GM12878 (cell line): ENCODE measurements around the gene OR5AR1. TPM values are rescaled to one million over a fixed set of nuclear protein-coding genes. Genes with fewer than 3 reads are reported as not detected.

Source experiments
- ATAC-seq: fragments of 200-7000 bp; cut with Tn5 transposase; 3 replicates; pipeline ENCODE4 v1.9.1; 2020; ENCODE audit warnings: mild to moderate bottlenecking, moderate library complexity
- Bru-seq: library from RNA; stranded (reverse); fragments of 400-500 nt; gene quantifications from one replicate; lab custom pipeline; 2021; lab: Mats Ljungman, UMichigan
- BruChase-seq, 2 experiments: library from RNA; stranded (reverse); fragments of 400-500 nt; gene quantifications; one replicate each; lab custom pipeline; 2021; lab: Mats Ljungman, UMichigan
- BruUV-seq: library from RNA; stranded (reverse); fragments of 400-500 nt; replicated peaks from 2 replicates; lab custom pipeline; 2021; lab: Mats Ljungman, UMichigan
- CTCF ChIA-PET: fragments of 300-600 bp; sonication (Branson Sonifier 250); formaldehyde crosslinking; extraction: SDS; loops from one replicate; lab custom pipeline; 2021; ENCODE audit warnings: inconsistent platforms; lab: Yijun Ruan, JAX
- POLR2A ChIA-PET: fragments of 350-600 bp; formaldehyde crosslinking; extraction: SDS; loops from one replicate; lab custom pipeline; 2021; ENCODE audit warnings: inconsistent platforms; lab: Charles Lee
- RAD21 ChIA-PET: fragments of 300-600 bp; sonication (Branson Sonifier 250); formaldehyde crosslinking; loops from one replicate; lab custom pipeline; 2023; ENCODE audit warnings: antibody characterized with exemption; ENCODE audit not compliant: unreplicated experiment; lab: Charles Lee
- SMC1A ChIA-PET: fragments of 300-600 bp; sonication (Branson Sonifier 250); formaldehyde crosslinking; loops from one replicate; lab custom pipeline; 2023; ENCODE audit not compliant: unreplicated experiment, uncharacterized antibody; lab: Charles Lee
- DNase-seq: peaks from one replicate; pipeline ENCODE4 v3.0.0-alpha.2; 2011; ENCODE audit warnings: low read depth, low spot score
- FAIRE-seq: peaks from 3 replicates; lab custom pipeline; 2011; peaks lifted over from hg19 to GRCh38; lab: Jason Lieb, UNC
- H2AFZ ChIP-seq: 2 replicates; pipeline ENCODE4 v1.6.0; 2011; ENCODE audit warnings: low read depth, low read length, control low read depth; ENCODE audit not compliant: control insufficient read depth
- H3K27ac ChIP-seq: 2 replicates; pipeline ENCODE4 v1.5.1; 2011; ENCODE audit warnings: control low read depth; ENCODE audit not compliant: control insufficient read depth, insufficient read depth
- H3K27me3 ChIP-seq, 2 experiments: replicated peaks in 1 of 2; 2 replicates each; pipeline versions ENCODE4 v1.6.0 to v1.6.1; 2011; ENCODE audit warnings: low read length in 1 of 2; ENCODE audit not compliant: control insufficient read depth in 2 of 2, insufficient read depth in 2 of 2
- H3K36me3 ChIP-seq, 2 experiments: 2 replicates each; pipeline ENCODE4 v1.5.1; 2011; ENCODE audit warnings: low read length in 1 of 2; ENCODE audit not compliant: control insufficient read depth in 2 of 2, insufficient read depth in 2 of 2
- H3K4me1 ChIP-seq: 2 replicates; pipeline ENCODE4 v1.6.1; 2011; ENCODE audit warnings: mild to moderate bottlenecking, low read length, moderate library complexity, mixed read lengths; ENCODE audit not compliant: control insufficient read depth, insufficient read depth
- H3K4me2 ChIP-seq: 2 replicates; pipeline ENCODE4 v1.6.0; 2011; ENCODE audit warnings: control low read depth; ENCODE audit not compliant: control insufficient read depth, insufficient read depth
- H3K4me3 ChIP-seq: fragments of 200-600 bp; sonication (generic); 2 replicates; pipeline ENCODE4 v1.5.1; 2016
- H3K79me2 ChIP-seq: 2 replicates; pipeline ENCODE4 v1.6.0; 2011; ENCODE audit warnings: low read length; ENCODE audit not compliant: control insufficient read depth, insufficient read depth
- H3K9ac ChIP-seq: 2 replicates; pipeline ENCODE4 v1.8.0; 2011; ENCODE audit warnings: low read length, control low read depth, mixed read lengths; ENCODE audit not compliant: control insufficient read depth, insufficient read depth
- H3K9me3 ChIP-seq: replicated peaks from 3 replicates; pipeline ENCODE4 v1.5.1; 2011; ENCODE audit warnings: mild to moderate bottlenecking, low read length; ENCODE audit not compliant: control insufficient read depth, insufficient read depth
- H4K20me1 ChIP-seq: 2 replicates; pipeline ENCODE4 v1.6.0; 2011; ENCODE audit not compliant: control insufficient read depth, insufficient read depth
- PAX5 ChIP-seq: IDR thresholded peaks from 2 replicates; pipeline ENCODE4 v1.6.1; 2011; ENCODE audit warnings: low read depth, low read length, borderline replicate concordance
- RFX5 ChIP-seq: IDR thresholded peaks from 2 replicates; pipeline ENCODE4 v1.6.1; 2011; ENCODE audit warnings: low read depth, low read length, improper control_type of control experiment
- TCF7 ChIP-seq: IDR thresholded peaks from 2 replicates; pipeline ENCODE4 v1.6.1; 2014; ENCODE audit warnings: antibody characterized with exemption, borderline replicate concordance
- YBX1 ChIP-seq: fragments of 450-650 bp; IDR thresholded peaks from 2 replicates; pipeline ENCODE4 v1.6.1; 2016; ENCODE audit warnings: antibody characterized with exemption
- ZNF207 ChIP-seq: fragments of 450-650 bp; IDR thresholded peaks from 2 replicates; pipeline ENCODE4 v1.6.1; 2014; ENCODE audit warnings: antibody characterized with exemption, mild to moderate bottlenecking, borderline replicate concordance
- ZNF24 ChIP-seq: fragments of 450-650 bp; IDR thresholded peaks from 2 replicates; pipeline ENCODE4 v1.6.1; 2017; ENCODE audit warnings: antibody characterized with exemption, mild to moderate bottlenecking
- ZNF384 ChIP-seq: IDR thresholded peaks from 2 replicates; pipeline ENCODE4 v1.6.1; 2012; ENCODE audit warnings: low read depth, mild to moderate bottlenecking, low read length, improper control_type of control experiment, borderline replicate concordance
- whole genome bisulfite sequencing: methylation state at CpG from one replicate; pipeline ENCODE4 v1.1.6; 2016; ENCODE audit warnings: low lambda C conversion rate; ENCODE audit not compliant: insufficient replicate concordance, insufficient coverage; ENCODE audit errors: missing lambda C conversion rate; 5-methylcytosine and 5-hydroxymethylcytosine counted together
- in situ Hi-C: fragments of 300-500 bp; cut with MboI; formaldehyde crosslinking; loops from 9 replicates; pipeline ENCODE4 v1.14.3; 2018; ENCODE audit warnings: mixed read lengths
- intact Hi-C: fragments of 100-400 bp; cut with micrococcal nuclease; formaldehyde crosslinking; loops from one replicate; pipeline ENCODE4 v1.14.2; 2022; ENCODE audit not compliant: unreplicated experiment
- long read RNA-seq, 2 experiments: library from polyadenylated mRNA; unstranded; transcript quantifications; one replicate each; pipeline ENCODE4 v2.0.0, GENCODE V29; 2019 to 2020
- polyA minus RNA-seq, 3 experiments: library from RNA; depleted of rRNA, polyadenylated mRNA; stranded (reverse); fragments of >200 nt; gene quantifications; 2 replicates each; pipeline ENCODE4 v1.2.3, GENCODE V29; 2011
- polyA plus RNA-seq, 11 experiments: library from polyadenylated mRNA; depleted of rRNA in 4 of 11; unstranded in 6 of 11; stranded (reverse) in 5 of 11; fragments of >200 nt; fragmentation: Nextera tagmentation in 4 of 11; fragmentation: Illumina TruSeq in 1 of 11; extraction: Ambion mirVana in 4 of 11; extraction: Trizol in 1 of 11; gene quantifications; 1 replicate in 1 of 11; 2 replicates in 10 of 11; pipeline versions ENCODE4 v1.2.1 to v1.2.3, GENCODE V29; 2011 to 2016; ENCODE audit warnings: inconsistent platforms in 2 of 11, missing spikeins in 2 of 11, low read depth in 1 of 11
- total RNA-seq, 4 experiments: library from RNA; depleted of rRNA in 3 of 4; stranded (reverse); fragments of >200 nt in 3 of 4; fragmentation: Illumina TruSeq in 1 of 4; extraction: Trizol in 1 of 4; gene quantifications; 2 replicates each; pipeline versions ENCODE4 v1.2.1 to v1.2.3, GENCODE V29; 2013 to 2021
- TF ChIP-seq, protein P1 (sequence below): IDR thresholded peaks from 2 replicates; pipeline ENCODE4 v1.6.1; 2012; ENCODE audit warnings: improper control_type of control experiment, low read depth, low read length; ENCODE audit not compliant: insufficient replicate concordance
- TF ChIP-seq, protein P2 (sequence below): IDR thresholded peaks from 2 replicates; pipeline ENCODE4 v1.6.1; 2011; ENCODE audit warnings: mild to moderate bottlenecking, low read depth, low read length, moderate library complexity; ENCODE audit not compliant: insufficient replicate concordance
- TF ChIP-seq, protein P3 (sequence below): IDR thresholded peaks from 2 replicates; pipeline ENCODE4 v1.6.1; 2012; ENCODE audit warnings: low read depth, low read length, improper control_type of control experiment

Gene OR5AR1
- total RNA-seq (2013; cell fraction: nucleolus; rRNA removed) = not detected in 2 replicates
- not detected in 2 replicates for total RNA-seq (2014; rRNA removed)
- not detected in 2 replicates for total RNA-seq (2014; rRNA removed; fragmentation: Illumina TruSeq; extraction: Trizol)
- total RNA-seq (2021) = not detected in 2 replicates
- not detected for polyA plus RNA-seq (2011; ENCODE audit: low read depth)
- polyA plus RNA-seq (2011; rRNA removed) = not detected in 2 replicates
- polyA plus RNA-seq (2011; cell fraction: cytosol; rRNA removed) = not detected in 2 replicates
- polyA plus RNA-seq (2011; cell fraction: nucleus; rRNA removed) = not detected in 2 replicates
- polyA plus RNA-seq (2012) = not detected in 2 replicates
- polyA plus RNA-seq (2014; fragmentation: Illumina TruSeq; extraction: Trizol) = not detected in 2 replicates
- polyA plus RNA-seq (2014; fragmentation: Nextera tagmentation; extraction: Ambion mirVana) = not detected
- polyA plus RNA-seq (2014; rRNA removed) = not detected in 2 replicates
- not detected for polyA plus RNA-seq (2016; fragmentation: Nextera tagmentation; extraction: Ambion mirVana)
- polyA minus RNA-seq (2011; rRNA and poly(A)+ RNA removed) = not detected in 2 replicates
- polyA minus RNA-seq (2011; cell fraction: cytosol; rRNA and poly(A)+ RNA removed) = not detected in 2 replicates
- not detected in 2 replicates for polyA minus RNA-seq (2011; cell fraction: nucleus; rRNA and poly(A)+ RNA removed)
- Bru-seq, nascent RNA = not detected
- not detected for BruChase-seq, experiment 1, labeled RNA remaining after a 6-hour chase
- BruChase-seq, experiment 2, labeled RNA remaining after a 2-hour chase = not detected
- long read RNA-seq, experiment 1 = 0 reads
- long read RNA-seq, experiment 2 = 0 reads

DNA sequence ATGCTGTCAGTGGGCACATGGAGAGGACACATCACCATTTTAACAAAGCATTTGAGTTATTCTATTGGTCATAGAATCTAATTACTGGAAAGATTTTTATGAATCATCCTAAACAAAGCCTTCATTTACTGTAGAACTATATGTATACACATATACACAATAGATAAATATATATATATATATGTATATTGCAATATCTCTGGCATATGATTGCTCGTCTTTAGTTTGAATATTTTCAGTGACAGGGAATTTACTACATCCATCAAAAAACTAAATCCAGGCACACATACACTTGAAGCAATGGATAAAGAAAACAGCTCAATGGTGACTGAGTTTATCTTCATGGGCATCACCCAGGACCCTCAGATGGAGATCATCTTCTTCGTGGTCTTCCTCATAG is at the start of gene OR5AR1:
OR5AR1 (plus strand) TSS at position 301 of the 400 bp plus-strand sequence; CDS start at position 301, 0 bp downstream.
- ChIA-PET POLR2A (no interaction called here), CTCF (no interaction called here), SMC1A (no interaction called here)
- Histone ChIP-seq H3K36me3 (no peaks in the 10 kb centered on the region), H3K27ac (no peak within 1 kb of the TSS), H4K20me1 (no peaks in the 10 kb centered on the region), H3K4me1 (no peaks in the 10 kb centered on the region)
- WGBS = 17% methylated on average over 2 of the region's 2 CpGs
- in situ Hi-C loops = no loop called here
- ATAC-seq = no peak
- no TSS peak for BruUV-seq
- TF ChIP-seq, protein P1, sequence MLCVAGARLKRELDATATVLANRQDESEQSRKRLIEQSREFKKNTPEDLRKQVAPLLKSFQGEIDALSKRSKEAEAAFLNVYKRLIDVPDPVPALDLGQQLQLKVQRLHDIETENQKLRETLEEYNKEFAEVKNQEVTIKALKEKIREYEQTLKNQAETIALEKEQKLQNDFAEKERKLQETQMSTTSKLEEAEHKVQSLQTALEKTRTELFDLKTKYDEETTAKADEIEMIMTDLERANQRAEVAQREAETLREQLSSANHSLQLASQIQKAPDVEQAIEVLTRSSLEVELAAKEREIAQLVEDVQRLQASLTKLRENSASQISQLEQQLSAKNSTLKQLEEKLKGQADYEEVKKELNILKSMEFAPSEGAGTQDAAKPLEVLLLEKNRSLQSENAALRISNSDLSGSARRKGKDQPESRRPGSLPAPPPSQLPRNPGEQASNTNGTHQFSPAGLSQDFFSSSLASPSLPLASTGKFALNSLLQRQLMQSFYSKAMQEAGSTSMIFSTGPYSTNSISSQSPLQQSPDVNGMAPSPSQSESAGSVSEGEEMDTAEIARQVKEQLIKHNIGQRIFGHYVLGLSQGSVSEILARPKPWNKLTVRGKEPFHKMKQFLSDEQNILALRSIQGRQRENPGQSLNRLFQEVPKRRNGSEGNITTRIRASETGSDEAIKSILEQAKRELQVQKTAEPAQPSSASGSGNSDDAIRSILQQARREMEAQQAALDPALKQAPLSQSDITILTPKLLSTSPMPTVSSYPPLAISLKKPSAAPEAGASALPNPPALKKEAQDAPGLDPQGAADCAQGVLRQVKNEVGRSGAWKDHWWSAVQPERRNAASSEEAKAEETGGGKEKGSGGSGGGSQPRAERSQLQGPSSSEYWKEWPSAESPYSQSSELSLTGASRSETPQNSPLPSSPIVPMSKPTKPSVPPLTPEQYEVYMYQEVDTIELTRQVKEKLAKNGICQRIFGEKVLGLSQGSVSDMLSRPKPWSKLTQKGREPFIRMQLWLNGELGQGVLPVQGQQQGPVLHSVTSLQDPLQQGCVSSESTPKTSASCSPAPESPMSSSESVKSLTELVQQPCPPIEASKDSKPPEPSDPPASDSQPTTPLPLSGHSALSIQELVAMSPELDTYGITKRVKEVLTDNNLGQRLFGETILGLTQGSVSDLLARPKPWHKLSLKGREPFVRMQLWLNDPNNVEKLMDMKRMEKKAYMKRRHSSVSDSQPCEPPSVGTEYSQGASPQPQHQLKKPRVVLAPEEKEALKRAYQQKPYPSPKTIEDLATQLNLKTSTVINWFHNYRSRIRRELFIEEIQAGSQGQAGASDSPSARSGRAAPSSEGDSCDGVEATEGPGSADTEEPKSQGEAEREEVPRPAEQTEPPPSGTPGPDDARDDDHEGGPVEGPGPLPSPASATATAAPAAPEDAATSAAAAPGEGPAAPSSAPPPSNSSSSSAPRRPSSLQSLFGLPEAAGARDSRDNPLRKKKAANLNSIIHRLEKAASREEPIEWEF = no peak
- TF ChIP-seq TCF7 (no peak), ZNF207 (no peak), ZNF384 (no peak), RFX5 (no peak), YBX1 (no peak), PAX5 (no peak), ZNF24 (no peak)
- TF ChIP-seq, protein P2, sequence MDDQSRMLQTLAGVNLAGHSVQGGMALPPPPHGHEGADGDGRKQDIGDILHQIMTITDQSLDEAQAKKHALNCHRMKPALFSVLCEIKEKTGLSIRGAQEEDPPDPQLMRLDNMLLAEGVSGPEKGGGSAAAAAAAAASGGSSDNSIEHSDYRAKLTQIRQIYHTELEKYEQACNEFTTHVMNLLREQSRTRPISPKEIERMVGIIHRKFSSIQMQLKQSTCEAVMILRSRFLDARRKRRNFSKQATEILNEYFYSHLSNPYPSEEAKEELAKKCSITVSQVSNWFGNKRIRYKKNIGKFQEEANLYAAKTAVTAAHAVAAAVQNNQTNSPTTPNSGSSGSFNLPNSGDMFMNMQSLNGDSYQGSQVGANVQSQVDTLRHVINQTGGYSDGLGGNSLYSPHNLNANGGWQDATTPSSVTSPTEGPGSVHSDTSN = no peak
- TF ChIP-seq, protein P3, sequence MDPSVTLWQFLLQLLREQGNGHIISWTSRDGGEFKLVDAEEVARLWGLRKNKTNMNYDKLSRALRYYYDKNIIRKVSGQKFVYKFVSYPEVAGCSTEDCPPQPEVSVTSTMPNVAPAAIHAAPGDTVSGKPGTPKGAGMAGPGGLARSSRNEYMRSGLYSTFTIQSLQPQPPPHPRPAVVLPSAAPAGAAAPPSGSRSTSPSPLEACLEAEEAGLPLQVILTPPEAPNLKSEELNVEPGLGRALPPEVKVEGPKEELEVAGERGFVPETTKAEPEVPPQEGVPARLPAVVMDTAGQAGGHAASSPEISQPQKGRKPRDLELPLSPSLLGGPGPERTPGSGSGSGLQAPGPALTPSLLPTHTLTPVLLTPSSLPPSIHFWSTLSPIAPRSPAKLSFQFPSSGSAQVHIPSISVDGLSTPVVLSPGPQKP = no peak
- TF ChIP-seq, all 136 proteins: peak for 0
- FAIRE-seq (no peak), DNase-seq (no peak)
- RAD21 ChIA-PET = no interaction called here
- H2AFZ ChIP-seq = no peak within 1 kb of the TSS
- no peaks in the 10 kb centered on the region for H3K9me3 ChIP-seq
- H3K4me3 ChIP-seq = no peak within 1 kb of the TSS
- no peak within 1 kb of the TSS for H3K4me2 ChIP-seq
- H3K79me2 ChIP-seq = no peaks in the 10 kb centered on the region
- H3K27me3 ChIP-seq = no peaks in the 10 kb centered on the region
- H3K9ac ChIP-seq = no peak within 1 kb of the TSS
- intact Hi-C loops = no loop called here
